Stimulated activated CD4-positive, alpha-beta T cell treated with anti-CD3 and anti-CD28 coated beads, Interleukin-4, amount 100 ng/mL, for 48 hours (primary cell): ENCODE results near the gene VRK3.

Experiments
- DNase-seq, 2 donors: peaks; one replicate each; pipeline ENCODE4 v3.0.0-alpha.2; 2020; ENCODE audit warnings: low read depth in 2 of 2

Gene VRK3

GRCh38 chr19:50030937-50031336 is 5.8 kb upstream of the VRK3 start:
- DNase-seq: no peak

GRCh38 chr19:50030225-50030624 is 5.1 kb upstream of the VRK3 start:
- no peak for DNase-seq

- no peak for DNase-seq
These were observed 1.4 kb upstream of the VRK3 start for GRCh38 chr19:50026550-50026906.

- peak; percentile 79 to 88 for DNase-seq
These were observed 800 bp upstream of the VRK3 start, which contains the start of gene ZNF473 for GRCh38 chr19:50025794-50026549. ZNF473 (plus strand) TSS chr19:50026005; CDS start chr19:50031083, 5,078 bp downstream.

GRCh38 chr19:50024719-50025021 is 502 bp downstream of the VRK3 start:
- DNase-seq: no peak

- DNase-seq: no peak
These were observed 2.3 kb downstream of the VRK3 start for GRCh38 chr19:50022823-50023222.

GRCh38 chr19:50020481-50020880 is 4.7 kb downstream of the VRK3 start:
- DNase-seq: no peak

GRCh38 chr19:50016225-50016807 is 8.9 kb downstream of the VRK3 start:
- DNase-seq: no peak

GRCh38 chr19:50008532-50008931 is 16.6 kb downstream of the VRK3 start:
- DNase-seq: no peak

GRCh38 chr19:50007947-50008346 is 17.2 kb downstream of the VRK3 start:
- no peak for DNase-seq

- no peak for DNase-seq
These were observed 18.0 kb downstream of the VRK3 start for GRCh38 chr19:50007170-50007569.

GRCh38 chr19:50005428-50005827 is 19.7 kb downstream of the VRK3 start:
- DNase-seq: no peak

GRCh38 chr19:50003810-50004419 is 21.3 kb downstream of the VRK3 start:
- peak in 1 of 2 donors; percentile 31 for DNase-seq

GRCh38 chr19:50003254-50003788 is 21.9 kb downstream of the VRK3 start:
- DNase-seq: no peak

- no peak for DNase-seq
These were observed 22.7 kb downstream of the VRK3 start for GRCh38 chr19:50002386-50002960.

- no peak for DNase-seq
These were observed 23.4 kb downstream of the VRK3 start for GRCh38 chr19:50001775-50002174.

- DNase-seq: no peak
These were observed 24.2 kb downstream of the VRK3 start for GRCh38 chr19:50000841-50001557.

GRCh38 chr19:50000038-50000840 is 24.9 kb downstream of the VRK3 start:
- DNase-seq: no peak

GRCh38 chr19:49999371-50000010 is 25.7 kb downstream of the VRK3 start:
- DNase-seq: no peak

- DNase-seq: no peak
These were observed 27.5 kb downstream of the VRK3 start for GRCh38 chr19:49997709-49998108.

GRCh38 chr19:49988433-49988832 is 36.7 kb downstream of the VRK3 start:
- peak in 1 of 2 donors; percentile 17 for DNase-seq
